GM12873 (cell line): ENCODE data around the gene ZNF683.

Source experiments
- TF ChIP-seq, protein P1 (sequence below): IDR thresholded peaks from 2 replicates; pipeline ENCODE4 v1.5.1; 2012; ENCODE audit warnings: low read depth, mild to moderate bottlenecking, moderate library complexity, low read length, control low read depth; ENCODE audit not compliant: insufficient read depth; ENCODE audit errors: missing control alignments

ZNF683 gene

GRCh38 chr1:26349877-26350244 is 22.7 kb downstream of the ZNF683 start:
- TF ChIP-seq, protein P1, sequence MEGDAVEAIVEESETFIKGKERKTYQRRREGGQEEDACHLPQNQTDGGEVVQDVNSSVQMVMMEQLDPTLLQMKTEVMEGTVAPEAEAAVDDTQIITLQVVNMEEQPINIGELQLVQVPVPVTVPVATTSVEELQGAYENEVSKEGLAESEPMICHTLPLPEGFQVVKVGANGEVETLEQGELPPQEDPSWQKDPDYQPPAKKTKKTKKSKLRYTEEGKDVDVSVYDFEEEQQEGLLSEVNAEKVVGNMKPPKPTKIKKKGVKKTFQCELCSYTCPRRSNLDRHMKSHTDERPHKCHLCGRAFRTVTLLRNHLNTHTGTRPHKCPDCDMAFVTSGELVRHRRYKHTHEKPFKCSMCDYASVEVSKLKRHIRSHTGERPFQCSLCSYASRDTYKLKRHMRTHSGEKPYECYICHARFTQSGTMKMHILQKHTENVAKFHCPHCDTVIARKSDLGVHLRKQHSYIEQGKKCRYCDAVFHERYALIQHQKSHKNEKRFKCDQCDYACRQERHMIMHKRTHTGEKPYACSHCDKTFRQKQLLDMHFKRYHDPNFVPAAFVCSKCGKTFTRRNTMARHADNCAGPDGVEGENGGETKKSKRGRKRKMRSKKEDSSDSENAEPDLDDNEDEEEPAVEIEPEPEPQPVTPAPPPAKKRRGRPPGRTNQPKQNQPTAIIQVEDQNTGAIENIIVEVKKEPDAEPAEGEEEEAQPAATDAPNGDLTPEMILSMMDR: no peak

- TF ChIP-seq, protein P1: no peak
These were observed 23.2 kb downstream of the ZNF683 start for GRCh38 chr1:26349188-26349876.

DNA sequence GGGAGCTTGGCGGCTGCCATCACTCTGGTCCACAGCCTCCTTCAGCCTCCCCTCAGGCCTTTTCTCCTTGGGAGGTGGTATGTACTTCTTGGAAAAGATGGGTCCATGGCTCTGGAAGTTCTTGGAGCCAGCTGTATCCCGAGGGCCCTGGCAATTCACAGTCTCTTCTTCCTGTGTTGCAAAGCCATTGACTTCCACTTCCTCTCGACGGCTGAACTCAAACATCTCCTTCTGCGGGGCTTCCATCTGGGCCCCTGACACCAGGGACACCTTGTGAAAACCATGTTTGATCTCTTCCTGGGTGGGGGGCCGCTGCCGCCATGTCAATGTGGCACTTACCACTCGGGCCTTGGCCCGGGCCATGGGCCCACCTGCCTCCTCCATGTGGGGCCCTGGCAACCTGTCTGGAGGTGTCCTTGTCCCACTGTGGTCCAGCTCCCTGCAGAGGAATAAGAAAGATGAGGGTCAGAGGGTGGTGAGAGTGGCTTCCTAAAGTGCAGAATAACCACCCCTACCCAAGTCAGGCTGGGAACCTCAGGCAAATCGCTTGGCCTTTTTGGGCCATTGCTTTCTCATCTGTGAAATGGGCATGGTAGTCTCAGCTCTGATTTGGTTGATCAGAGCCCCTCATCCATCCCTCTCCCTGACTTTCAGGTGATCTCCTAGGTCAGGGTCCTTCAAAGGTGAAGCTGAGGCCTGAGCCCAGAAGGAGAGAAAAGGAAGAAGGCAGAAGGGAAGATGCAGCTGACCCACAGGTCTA is 26.1 kb downstream of the ZNF683 start:
- TF ChIP-seq, protein P1: no peak

DNA sequence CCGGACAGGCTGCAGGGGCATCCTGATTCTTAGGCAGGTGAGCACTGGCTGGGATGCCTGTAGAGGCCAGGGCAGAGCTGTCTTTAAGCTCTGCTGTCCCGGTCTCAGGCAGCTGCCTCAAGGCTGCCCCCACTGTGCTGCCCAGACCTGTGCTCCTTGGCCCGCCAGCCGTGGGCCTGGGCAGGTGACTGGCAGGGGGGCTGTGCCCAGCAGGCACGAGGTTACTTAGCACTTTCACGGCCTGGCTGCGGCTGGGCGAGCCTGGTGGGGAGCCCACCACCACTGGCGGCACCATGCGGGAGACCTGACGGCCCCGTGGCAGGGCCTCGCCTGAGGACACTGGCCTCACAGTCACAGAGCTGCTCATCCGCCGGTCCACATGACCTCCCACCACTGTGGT is 26.8 kb downstream of the ZNF683 start:
- TF ChIP-seq, protein P1: no peak

DNA sequence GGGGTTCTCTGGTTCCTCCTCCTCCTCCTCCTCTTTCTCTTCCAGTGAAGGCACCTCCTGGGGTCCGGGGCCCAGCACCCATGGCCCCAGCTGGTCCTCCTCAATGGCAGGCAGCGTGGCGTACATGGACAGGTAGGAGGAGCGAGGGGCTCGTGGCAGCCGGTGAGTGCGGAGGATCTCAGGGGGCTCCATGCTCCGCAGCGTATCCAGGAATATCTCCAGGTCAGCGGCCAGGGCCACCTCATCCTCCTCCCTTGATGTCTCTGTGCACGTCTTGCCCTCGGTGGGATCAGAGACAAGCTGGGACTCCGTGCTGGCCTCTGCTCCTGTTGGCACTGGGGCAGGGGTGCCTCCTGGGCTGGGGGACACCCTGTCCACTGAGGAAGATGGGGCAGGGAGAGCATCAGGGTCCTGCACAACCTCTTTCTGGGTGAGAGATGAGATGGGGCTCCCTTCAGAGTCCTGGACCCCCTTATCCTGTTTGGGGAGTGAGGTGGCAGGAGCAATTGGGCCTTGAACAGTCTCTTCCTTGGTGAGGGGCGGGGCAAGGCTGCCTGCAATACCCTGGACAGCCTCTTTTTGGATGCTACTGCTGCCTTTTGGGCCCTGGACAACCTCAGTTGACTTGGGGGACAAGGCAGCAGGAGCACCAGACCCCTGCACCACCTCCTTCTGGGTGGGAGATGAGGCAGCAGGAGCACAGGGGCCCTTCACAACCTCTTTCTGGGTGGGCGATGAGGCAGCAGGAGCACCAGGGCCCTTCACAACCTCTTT is 28.2 kb downstream of the ZNF683 start:
- TF ChIP-seq, protein P1: no peak

- TF ChIP-seq, protein P1: no peak
These were observed 32.5 kb downstream of the ZNF683 start for GRCh38 chr1:26340047-26340481.

- TF ChIP-seq, protein P1: no peak
These were observed 33.9 kb downstream of the ZNF683 start for GRCh38 chr1:26338670-26339069.
